Gastrocnemius medialis (tissue), 4 donors: ENCODE results near the gene STKLD1. TPM values are rescaled to one million over a fixed set of nuclear protein-coding genes. Genes with fewer than 3 reads are reported as not detected.
"Not testable (repeated sequence)": the region's sequence is repeated elsewhere in the genome, so short reads cannot be mapped to it uniquely, and the experiment has no call there.

Experiments
- ATAC-seq, 2 donors: fragments of 150-250 bp; one replicate each; pipeline ENCODE4 v1.9.1; 2016
- DNase-seq, 2 donors: peaks; one replicate each; pipeline ENCODE4 v3.0.0-alpha.2; 2019
- H3K27ac ChIP-seq, 4 donors: fragments of 200-600 bp; sonication (generic); 1 replicate in 1 of 4; 2 replicates in 3 of 4; pipeline ENCODE4 v1.5.1; 2016 to 2018; ENCODE audit warnings: mild to moderate bottlenecking in 2 of 4, moderate library complexity in 1 of 4
- H3K27me3 ChIP-seq, 3 donors: fragments of 200-600 bp; sonication (generic) in 2 of 3; 1 replicate in 1 of 3; 2 replicates in 2 of 3; pipeline versions ENCODE4 v1.5.1 to v1.6.0; 2016 to 2019; ENCODE audit warnings: mild to moderate bottlenecking in 1 of 3, moderate library complexity in 1 of 3
- H3K36me3 ChIP-seq, 2 donors: fragments of 200-600 bp; sonication (generic) in 1 of 2; one replicate each; pipeline ENCODE4 v1.5.1; 2017 to 2018
- H3K4me1 ChIP-seq, 2 donors: fragments of 200-600 bp; sonication (generic) in 1 of 2; one replicate each; pipeline ENCODE4 v1.5.1; 2016 to 2017; ENCODE audit warnings: mild to moderate bottlenecking in 2 of 2
- H3K4me3 ChIP-seq, 4 donors: fragments of 200-600 bp; sonication (generic) in 3 of 4; 1 replicate in 1 of 4; 2 replicates in 3 of 4; pipeline ENCODE4 v1.5.1; 2016 to 2019; ENCODE audit warnings: mild to moderate bottlenecking in 2 of 4
- H3K9me3 ChIP-seq, 3 donors: fragments of 200-600 bp; sonication (generic) in 2 of 3; 1 replicate in 1 of 3; 2 replicates in 2 of 3; pipeline ENCODE4 v1.5.1; 2016 to 2019
- POLR2A ChIP-seq, 2 donors: fragments of 450-650 bp; IDR thresholded peaks; one replicate each; pipeline ENCODE4 v1.6.1; 2017; ENCODE audit warnings: antibody characterized with exemption in 2 of 2, mild to moderate bottlenecking in 2 of 2, moderate library complexity in 2 of 2
- in situ Hi-C, 4 donors: fragments of 200-750 bp; cut with MboI; loops; one replicate each; pipeline versions ENCODE4 v1.15.0 to v1.8.0; 2017; ENCODE audit warnings: low sequenced_read_pairs in 4 of 4
- intact Hi-C: fragments of 100-400 bp; cut with DNase I; formaldehyde crosslinking; loops from one replicate; pipeline ENCODE4 v1.15.1; 2023; ENCODE audit warnings: low total_unique reads
- total RNA-seq, 4 donors: library from RNA; depleted of rRNA; stranded (reverse); fragments of >200 nt; gene quantifications; one replicate each; pipeline versions ENCODE4 v1.1.0 to v1.2.3, GENCODE V29; 2016
- TF ChIP-seq, protein P1 (sequence below), 5 experiments: fragments of 450-650 bp in 3 of 5; fragments of 200-600 bp in 2 of 5; sonication (generic) in 2 of 5; IDR thresholded peaks in 4 of 5; conservative IDR thresholded peaks in 1 of 5; 1 replicate in 4 of 5; 2 replicates in 1 of 5; pipeline ENCODE4 v1.5.1; 2016 to 2019; ENCODE audit warnings: antibody characterized with exemption in 5 of 5, mild to moderate bottlenecking in 3 of 5, moderate library complexity in 3 of 5

The STKLD1 gene
- total RNA-seq, 4 donors from 2014 or later: 0.35 to 1.4 (median 1.1) TPM; not detected in 1

DNA sequence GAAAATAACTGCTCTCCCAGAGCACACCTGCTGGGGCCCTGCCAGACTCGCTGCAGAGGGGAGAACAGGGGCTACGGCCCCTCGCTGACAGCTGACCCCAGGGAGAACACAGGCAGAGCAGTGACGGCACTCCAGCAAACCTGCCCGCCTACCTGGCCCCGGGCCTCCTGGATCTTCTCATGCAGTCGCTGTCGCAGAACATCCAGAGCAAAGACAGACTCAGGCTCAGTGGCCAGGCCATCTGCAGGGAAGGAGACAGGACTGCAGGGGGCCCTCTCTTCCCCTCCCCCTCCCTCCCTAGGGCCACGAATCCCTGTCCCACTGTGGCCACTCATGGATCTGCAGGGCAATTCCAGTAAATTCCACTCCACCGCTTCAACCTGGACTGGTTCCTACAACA is 42.6 kb upstream of the STKLD1 start:
- in situ Hi-C loops (no loop called here), intact Hi-C loops (no loop called here)
- no peak overlapping the region for H3K4me3 ChIP-seq
- H3K36me3 ChIP-seq: peaks cover 0 to 48% of the 10 kb centered on the region in 2 donors
- H3K27me3 ChIP-seq: no peaks in the 10 kb centered on the region
- DNase-seq (peak in 1 of 2 donors; percentile 7), ATAC-seq (no peak)
- H3K4me1 ChIP-seq: peaks cover 20 to 22% of the 10 kb centered on the region in 2 donors
- H3K9me3 ChIP-seq: no peaks in the 10 kb centered on the region
- no peak overlapping the region for H3K27ac ChIP-seq
- no peak for TF ChIP-seq POLR2A (IDR thresholded peaks at IDR 0.05)
- TF ChIP-seq, protein P1, sequence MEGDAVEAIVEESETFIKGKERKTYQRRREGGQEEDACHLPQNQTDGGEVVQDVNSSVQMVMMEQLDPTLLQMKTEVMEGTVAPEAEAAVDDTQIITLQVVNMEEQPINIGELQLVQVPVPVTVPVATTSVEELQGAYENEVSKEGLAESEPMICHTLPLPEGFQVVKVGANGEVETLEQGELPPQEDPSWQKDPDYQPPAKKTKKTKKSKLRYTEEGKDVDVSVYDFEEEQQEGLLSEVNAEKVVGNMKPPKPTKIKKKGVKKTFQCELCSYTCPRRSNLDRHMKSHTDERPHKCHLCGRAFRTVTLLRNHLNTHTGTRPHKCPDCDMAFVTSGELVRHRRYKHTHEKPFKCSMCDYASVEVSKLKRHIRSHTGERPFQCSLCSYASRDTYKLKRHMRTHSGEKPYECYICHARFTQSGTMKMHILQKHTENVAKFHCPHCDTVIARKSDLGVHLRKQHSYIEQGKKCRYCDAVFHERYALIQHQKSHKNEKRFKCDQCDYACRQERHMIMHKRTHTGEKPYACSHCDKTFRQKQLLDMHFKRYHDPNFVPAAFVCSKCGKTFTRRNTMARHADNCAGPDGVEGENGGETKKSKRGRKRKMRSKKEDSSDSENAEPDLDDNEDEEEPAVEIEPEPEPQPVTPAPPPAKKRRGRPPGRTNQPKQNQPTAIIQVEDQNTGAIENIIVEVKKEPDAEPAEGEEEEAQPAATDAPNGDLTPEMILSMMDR (IDR thresholded peaks at IDR 0.05 in 4 of 5, conservative IDR thresholded peaks at IDR 0.05 in 1 of 5): no peak

DNA sequence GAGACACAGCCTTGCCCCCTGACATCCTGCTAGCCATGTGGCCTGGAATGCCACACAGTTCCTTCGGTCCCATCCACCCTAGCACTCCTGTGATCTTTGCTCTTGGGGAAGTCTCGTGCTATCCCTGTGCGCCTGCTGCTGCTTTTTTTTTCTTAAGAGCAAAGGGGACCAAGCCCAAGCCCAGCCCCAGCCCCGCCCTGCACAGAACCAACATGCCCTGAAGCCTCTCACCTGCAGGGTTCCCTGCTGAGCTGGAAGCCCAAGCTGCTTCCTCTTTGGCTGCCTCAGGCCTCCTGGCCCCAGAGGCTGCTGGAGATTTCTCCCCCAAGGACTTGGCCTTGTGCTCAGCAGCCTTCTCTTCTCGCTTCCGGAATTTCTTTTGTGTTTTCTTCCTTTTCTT is 42.0 kb upstream of the STKLD1 start:
- Histone ChIP-seq H3K4me3 (no peak overlapping the region), H3K36me3 (peaks cover 0 to 48% of the 10 kb centered on the region in 2 donors)

DNA sequence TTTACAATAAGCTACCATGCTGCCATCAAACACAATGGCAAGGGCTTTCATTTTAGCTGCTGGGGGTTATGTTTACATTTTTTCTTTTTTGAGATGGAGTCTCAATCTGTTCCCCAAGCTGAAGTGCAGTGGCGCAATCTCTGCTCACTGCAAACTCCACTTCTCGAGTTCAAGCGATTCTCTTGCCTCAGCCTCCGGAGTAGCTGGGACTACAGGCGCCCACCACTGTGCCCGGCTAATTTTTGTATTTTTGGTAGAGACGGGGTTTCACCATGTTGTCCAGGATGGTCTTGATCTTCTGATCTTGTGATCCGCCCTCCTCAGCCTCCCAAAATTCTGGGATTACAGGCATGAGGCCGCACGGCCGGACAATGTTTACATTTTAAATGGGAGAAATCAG is 41.3 kb upstream of the STKLD1 start:
- H3K27me3 ChIP-seq, in situ Hi-C loops, H3K9me3 ChIP-seq, intact Hi-C loops, ATAC-seq: not testable (repeated sequence)
- Histone ChIP-seq H3K4me3 (peak overlapping the region; percentile 75 to 96 (median 90)), H3K36me3 (peaks cover 0 to 51% of the 10 kb centered on the region in 2 donors), H3K27ac (peak overlapping the region in 1 of 4 donors; percentile 80), H3K4me1 (peaks cover 22 to 30% of the 10 kb centered on the region in 2 donors)
- DNase-seq: peak in 1 of 2 donors; percentile 3

More for the DNA sequence above, 42.0 kb upstream of the STKLD1 start:
- DNase-seq (peak in 1 of 2 donors; percentile 8), ATAC-seq (no peak)
- TF ChIP-seq POLR2A (IDR thresholded peaks at IDR 0.05): no peak
- in situ Hi-C loops: no loop called here
- Histone ChIP-seq H3K4me1 (peaks cover 22 to 25% of the 10 kb centered on the region in 2 donors), H3K27me3 (no peaks in the 10 kb centered on the region), H3K9me3 (no peaks in the 10 kb centered on the region), H3K27ac (no peak overlapping the region)
- intact Hi-C loops: no loop called here

- intact Hi-C loops: loop anchor here (1.0 kb wide), 3 partner anchors 12 to 82 kb away; partner anchors contain the start of genes MED22, REXO4, RPL7A and STKLD1
- TF ChIP-seq, protein P1 (IDR thresholded peaks at IDR 0.05 in 4 of 5, conservative IDR thresholded peaks at IDR 0.05 in 1 of 5): peak in 1 of 5 experiments; percentile 13
- TF ChIP-seq POLR2A (IDR thresholded peaks at IDR 0.05): peak; percentile 65 to 70
- H3K4me1 ChIP-seq: peaks cover 22 to 30% of the 10 kb centered on the region in 2 donors
These were observed 40.0 kb upstream of the STKLD1 start, which contains the start of gene SURF6 for GRCh38 chr9:133335924-133336811. Gene SURF6 (minus strand): TSS chr9:133336188. CDS start chr9:133336132, 56 bp downstream.

GRCh38 chr9:133339641-133340040 is 36.5 kb upstream of the STKLD1 start:
- no peak for ATAC-seq
- Histone ChIP-seq H3K27me3 (no peaks in the 10 kb centered on the region), H3K9me3 (no peaks in the 10 kb centered on the region), H3K36me3 (peaks cover 0 to 51% of the 10 kb centered on the region in 2 donors), H3K4me1 (peaks cover 17 to 24% of the 10 kb centered on the region in 2 donors), H3K4me3 (no peak overlapping the region), H3K27ac (peak overlapping the region in 2 of 4 donors; percentile 5 to 48)
- no peak for DNase-seq
- no peak for TF ChIP-seq POLR2A (IDR thresholded peaks at IDR 0.05)
- TF ChIP-seq, protein P1 (IDR thresholded peaks at IDR 0.05 in 4 of 5, conservative IDR thresholded peaks at IDR 0.05 in 1 of 5): no peak
- in situ Hi-C loops (no loop called here), intact Hi-C loops (loop anchor here (10.0 kb wide), 1 partner anchor 145 kb away; no protein-coding TSS in a partner anchor)

More at GRCh38 chr9:133335924-133336811, 40.0 kb upstream of the STKLD1 start, which contains the start of gene SURF6:
- peak within 1 kb of the TSS; percentile 80 to 90 (median 87) for H3K27ac ChIP-seq
- H3K4me3 ChIP-seq: peak within 1 kb of the TSS; percentile 75 to 96 (median 90)
- H3K27me3 ChIP-seq: no peaks in the 10 kb centered on the region
- no peaks in the 10 kb centered on the region for H3K9me3 ChIP-seq
- ATAC-seq (peak; percentile 92 to 95), DNase-seq (peak; percentile 85 to 88)
- peaks cover 0 to 53% of the 10 kb centered on the region in 2 donors for H3K36me3 ChIP-seq
- in situ Hi-C loops: no loop called here
